Gastroesophageal sphincter (tissue), 3 donors: ENCODE data around the gene UBE2Q1.
A peak's percentile ranks its signal among the peaks of the same experiment; 100 is the strongest.

ENCODE experiments used
- EP300 ChIP-seq: sonication (generic); formaldehyde crosslinking; IDR thresholded peaks from one replicate; pipeline ENCODE4 v1.6.1; 2017; ENCODE audit warnings: antibody characterized with exemption, mild to moderate bottlenecking
- POLR2A ChIP-seq, 2 donors: fragments of 450-650 bp; IDR thresholded peaks; one replicate each; pipeline ENCODE4 v1.6.1; 2017; ENCODE audit warnings: antibody characterized with exemption in 2 of 2, mild to moderate bottlenecking in 2 of 2, moderate library complexity in 1 of 2
- POLR2AphosphoS5 ChIP-seq: sonication (generic); formaldehyde crosslinking; IDR thresholded peaks from one replicate; pipeline ENCODE4 v1.6.1; 2017; ENCODE audit warnings: antibody characterized with exemption
- TF ChIP-seq, protein P1 (sequence below), 4 experiments: fragments of 200-600 bp in 2 of 4; fragments of 450-650 bp in 2 of 4; sonication (generic) in 1 of 4; IDR thresholded peaks; one replicate each; pipeline ENCODE4 v1.5.1; 2017 to 2019; ENCODE audit warnings: antibody characterized with exemption in 4 of 4, mild to moderate bottlenecking in 2 of 4, moderate library complexity in 2 of 4

DNA sequence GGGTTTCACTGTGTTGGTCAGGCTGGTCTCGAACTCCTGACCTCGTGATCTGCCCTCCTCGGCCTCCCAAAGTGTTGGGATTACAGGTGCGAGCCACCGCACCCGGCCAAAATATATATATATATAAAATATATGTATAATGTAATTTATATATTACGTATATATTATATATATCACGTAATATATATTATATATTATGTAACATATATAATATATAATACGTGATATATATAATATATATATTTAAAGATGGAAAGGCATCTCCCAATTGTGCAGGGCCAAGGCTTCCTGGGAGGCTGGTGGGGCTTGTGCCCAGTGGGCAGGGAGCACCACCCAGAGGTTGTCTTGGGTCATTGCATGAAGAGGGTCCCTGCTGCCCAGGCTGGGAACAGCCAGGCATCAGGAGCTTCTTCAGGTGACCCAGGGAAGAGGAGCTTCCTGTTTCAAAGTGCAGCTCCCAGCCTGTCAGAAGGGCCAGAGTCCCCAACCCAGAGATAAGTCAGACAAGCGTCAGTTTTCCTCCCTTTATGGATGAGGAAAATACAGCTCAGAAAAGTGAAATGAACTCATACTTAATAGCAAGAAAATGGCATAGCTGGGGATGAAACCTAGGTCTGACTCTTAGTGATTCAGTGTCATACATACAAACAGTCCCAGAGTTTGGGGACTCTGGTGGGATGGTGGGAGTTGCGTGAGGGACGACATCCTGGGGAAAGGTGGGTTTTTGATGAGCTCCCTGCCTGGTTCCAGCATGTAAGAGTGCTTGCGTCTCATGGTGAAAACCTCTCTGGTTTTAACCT is 12.0 kb downstream of the UBE2Q1 start:
- TF ChIP-seq, protein P1, sequence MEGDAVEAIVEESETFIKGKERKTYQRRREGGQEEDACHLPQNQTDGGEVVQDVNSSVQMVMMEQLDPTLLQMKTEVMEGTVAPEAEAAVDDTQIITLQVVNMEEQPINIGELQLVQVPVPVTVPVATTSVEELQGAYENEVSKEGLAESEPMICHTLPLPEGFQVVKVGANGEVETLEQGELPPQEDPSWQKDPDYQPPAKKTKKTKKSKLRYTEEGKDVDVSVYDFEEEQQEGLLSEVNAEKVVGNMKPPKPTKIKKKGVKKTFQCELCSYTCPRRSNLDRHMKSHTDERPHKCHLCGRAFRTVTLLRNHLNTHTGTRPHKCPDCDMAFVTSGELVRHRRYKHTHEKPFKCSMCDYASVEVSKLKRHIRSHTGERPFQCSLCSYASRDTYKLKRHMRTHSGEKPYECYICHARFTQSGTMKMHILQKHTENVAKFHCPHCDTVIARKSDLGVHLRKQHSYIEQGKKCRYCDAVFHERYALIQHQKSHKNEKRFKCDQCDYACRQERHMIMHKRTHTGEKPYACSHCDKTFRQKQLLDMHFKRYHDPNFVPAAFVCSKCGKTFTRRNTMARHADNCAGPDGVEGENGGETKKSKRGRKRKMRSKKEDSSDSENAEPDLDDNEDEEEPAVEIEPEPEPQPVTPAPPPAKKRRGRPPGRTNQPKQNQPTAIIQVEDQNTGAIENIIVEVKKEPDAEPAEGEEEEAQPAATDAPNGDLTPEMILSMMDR (IDR thresholded peaks at IDR 0.05): peak in 3 of 4 experiments; percentile 71 to 78 (median 72)
- no peak for TF ChIP-seq POLR2AphosphoS5
- no peak for TF ChIP-seq POLR2A (IDR thresholded peaks at IDR 0.05)
- no peak for TF ChIP-seq EP300
